Neural cell (in vitro differentiated cells): ENCODE measurements around the gene SPATA33.

Source experiments
- SMC3 ChIP-seq: fragments of 450-650 bp; conservative IDR thresholded peaks from 2 replicates; pipeline ENCODE4 v1.6.1; 2014; ENCODE audit warnings: antibody characterized with exemption, mild to moderate bottlenecking, moderate library complexity; ENCODE audit not compliant: poor library complexity
- TF ChIP-seq, protein P1 (sequence below): IDR thresholded peaks from 2 replicates; pipeline ENCODE4 v1.6.1; 2012; ENCODE audit warnings: borderline replicate concordance

DNA sequence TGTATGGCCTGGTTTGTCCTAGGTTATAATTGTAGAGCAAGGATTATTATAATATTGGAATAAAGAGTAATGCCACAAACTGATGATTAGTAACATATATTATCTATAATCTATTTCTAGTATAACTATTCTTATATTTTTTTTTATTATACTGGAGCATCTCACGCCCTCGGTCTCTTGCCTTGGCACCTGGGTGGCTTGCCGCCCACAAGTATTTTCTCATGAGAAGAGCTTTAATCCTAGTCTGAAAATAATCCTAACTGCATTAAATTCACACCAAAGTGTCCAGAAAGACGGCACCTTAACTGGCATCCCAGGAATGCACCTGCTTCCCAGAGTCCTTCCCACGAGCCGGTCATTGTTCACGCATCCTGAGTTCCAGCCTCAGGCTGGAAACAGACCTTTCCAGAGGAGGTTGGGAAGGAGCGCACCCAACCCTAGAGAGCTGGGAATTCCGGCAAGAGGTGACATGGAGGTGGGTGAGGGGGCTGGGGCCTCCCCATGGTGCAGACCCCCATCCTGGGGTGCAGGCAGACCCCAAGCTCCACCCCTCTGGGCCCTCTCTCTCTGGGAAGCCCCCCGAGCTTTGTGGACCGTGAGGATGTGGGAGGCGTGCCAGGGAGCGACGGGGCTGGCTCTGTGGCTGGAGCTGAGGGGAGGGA, 16.0 kb upstream of the SPATA33 start:
- TF ChIP-seq SMC3, result no peak
- TF ChIP-seq, protein P1, sequence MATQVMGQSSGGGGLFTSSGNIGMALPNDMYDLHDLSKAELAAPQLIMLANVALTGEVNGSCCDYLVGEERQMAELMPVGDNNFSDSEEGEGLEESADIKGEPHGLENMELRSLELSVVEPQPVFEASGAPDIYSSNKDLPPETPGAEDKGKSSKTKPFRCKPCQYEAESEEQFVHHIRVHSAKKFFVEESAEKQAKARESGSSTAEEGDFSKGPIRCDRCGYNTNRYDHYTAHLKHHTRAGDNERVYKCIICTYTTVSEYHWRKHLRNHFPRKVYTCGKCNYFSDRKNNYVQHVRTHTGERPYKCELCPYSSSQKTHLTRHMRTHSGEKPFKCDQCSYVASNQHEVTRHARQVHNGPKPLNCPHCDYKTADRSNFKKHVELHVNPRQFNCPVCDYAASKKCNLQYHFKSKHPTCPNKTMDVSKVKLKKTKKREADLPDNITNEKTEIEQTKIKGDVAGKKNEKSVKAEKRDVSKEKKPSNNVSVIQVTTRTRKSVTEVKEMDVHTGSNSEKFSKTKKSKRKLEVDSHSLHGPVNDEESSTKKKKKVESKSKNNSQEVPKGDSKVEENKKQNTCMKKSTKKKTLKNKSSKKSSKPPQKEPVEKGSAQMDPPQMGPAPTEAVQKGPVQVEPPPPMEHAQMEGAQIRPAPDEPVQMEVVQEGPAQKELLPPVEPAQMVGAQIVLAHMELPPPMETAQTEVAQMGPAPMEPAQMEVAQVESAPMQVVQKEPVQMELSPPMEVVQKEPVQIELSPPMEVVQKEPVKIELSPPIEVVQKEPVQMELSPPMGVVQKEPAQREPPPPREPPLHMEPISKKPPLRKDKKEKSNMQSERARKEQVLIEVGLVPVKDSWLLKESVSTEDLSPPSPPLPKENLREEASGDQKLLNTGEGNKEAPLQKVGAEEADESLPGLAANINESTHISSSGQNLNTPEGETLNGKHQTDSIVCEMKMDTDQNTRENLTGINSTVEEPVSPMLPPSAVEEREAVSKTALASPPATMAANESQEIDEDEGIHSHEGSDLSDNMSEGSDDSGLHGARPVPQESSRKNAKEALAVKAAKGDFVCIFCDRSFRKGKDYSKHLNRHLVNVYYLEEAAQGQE, result no peak
